IPS-NIHi11 (cell line): ENCODE data around the gene ONECUT2.
A peak's percentile ranks its signal among the peaks of the same experiment; 100 is the strongest.

Experiments
- DNase-seq: peaks from one replicate; pipeline ENCODE4 v3.0.0; 2012; ENCODE audit warnings: mixed read lengths, low spot score

The ONECUT2 gene

DNA sequence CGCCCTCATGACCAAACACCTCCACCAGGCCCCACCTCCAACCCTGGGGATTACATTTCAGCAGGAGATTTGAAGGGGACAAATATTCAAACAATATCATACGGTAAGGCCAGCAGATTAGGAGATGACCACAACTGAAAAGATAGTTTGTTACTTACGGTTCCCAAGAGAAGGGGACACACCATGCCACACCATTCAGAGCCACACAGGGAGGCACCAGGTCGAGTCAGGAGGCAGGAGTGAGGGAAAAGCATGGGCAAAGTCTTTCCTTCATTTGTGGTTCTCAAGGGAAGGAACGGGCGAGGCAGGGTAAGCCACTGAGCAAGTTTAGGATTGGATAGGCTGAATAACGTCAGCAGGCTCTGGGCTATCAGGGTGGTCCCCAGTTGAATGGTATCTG, 94.0 kb downstream of the ONECUT2 start:
- no peak for DNase-seq

DNA sequence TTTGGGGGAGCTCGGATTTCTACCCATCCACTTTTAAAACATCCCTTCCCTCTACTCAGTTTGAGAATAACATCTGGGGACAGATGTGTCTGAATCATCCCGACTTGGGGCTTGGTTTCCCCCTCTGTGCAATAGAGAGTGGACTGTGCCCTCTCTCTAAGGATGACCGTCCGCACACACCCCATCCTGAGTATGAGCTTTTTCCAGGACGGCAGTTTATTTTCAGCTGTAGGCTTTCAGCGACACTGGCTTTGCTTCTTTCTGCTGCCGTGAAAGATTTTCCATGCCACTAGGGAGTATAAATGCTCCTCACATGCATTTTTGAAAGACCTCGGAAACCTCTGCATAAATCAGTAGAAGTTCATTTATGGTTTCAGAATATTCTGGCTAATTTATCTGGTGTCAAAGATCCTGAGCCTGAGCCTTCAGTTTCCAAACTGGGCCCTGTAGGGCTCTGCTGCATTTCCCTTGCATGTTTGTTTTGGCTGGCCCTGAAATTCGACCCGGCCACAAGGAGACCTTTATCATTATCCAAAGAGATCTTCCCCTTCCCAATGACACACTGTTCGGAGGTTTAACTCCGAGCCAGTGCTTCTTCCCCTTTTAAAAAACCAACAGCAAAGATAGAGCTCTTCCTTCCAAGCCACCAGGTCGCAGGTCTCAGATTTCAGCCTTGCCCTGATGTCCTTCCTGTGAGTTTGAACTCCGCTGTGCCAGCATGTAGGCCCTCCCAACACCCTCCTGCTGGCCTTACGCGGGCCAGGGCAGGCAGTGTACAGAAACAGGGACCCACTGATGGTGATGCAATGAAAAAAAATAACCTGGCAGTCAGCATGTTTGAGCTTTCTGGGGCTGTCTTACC, 98.1 kb downstream of the ONECUT2 start:
- DNase-seq, result peak; percentile 23

DNA sequence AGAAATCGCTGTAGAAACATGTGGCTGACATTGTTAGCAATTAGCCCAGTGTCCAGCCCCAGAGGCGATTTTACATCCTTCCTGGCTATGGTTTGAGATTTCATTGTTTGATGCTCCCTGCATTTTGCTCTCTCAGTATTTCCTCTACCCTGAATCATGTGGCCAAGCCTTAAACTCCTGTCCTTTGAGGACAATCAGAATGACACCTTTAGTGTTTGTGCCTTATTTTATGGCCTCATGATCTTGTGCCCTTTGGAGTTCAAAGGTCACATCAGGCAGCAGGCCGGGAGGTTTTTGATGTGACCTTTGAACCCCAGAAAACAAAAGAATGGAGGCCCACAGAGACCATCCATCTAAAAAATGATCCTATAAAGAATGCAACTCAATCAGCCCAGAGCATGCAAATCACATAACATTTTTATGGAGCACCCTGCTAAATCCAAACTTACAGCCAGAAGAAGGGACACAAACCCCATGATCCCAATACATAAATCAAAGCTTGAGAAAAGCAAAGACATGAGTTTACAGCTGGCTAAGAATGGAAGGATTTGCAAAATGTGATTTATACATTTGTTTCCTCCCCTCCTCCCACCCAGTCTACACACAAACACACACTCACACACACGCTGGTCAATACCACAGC, 98.8 kb downstream of the ONECUT2 start:
- no peak for DNase-seq

DNA sequence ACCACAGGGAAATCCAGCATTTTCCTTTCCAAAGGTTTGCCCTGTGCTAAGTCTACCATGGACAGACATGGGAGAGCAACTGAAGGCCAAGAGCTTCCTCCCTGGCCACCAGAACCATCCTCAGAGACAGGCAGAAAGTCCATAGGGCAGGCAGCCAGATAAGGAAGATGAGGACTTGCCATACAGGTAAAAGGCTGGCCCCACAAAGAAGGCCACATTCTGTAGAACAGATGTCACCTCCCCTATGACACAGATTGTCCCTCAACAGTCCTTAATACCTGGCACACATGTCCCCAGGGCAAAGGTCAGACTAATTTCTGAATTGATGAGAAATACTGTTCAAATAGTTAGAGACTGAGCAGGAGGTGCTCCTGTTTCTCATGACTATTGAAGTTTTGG, 99.3 kb downstream of the ONECUT2 start:
- no peak for DNase-seq

DNA sequence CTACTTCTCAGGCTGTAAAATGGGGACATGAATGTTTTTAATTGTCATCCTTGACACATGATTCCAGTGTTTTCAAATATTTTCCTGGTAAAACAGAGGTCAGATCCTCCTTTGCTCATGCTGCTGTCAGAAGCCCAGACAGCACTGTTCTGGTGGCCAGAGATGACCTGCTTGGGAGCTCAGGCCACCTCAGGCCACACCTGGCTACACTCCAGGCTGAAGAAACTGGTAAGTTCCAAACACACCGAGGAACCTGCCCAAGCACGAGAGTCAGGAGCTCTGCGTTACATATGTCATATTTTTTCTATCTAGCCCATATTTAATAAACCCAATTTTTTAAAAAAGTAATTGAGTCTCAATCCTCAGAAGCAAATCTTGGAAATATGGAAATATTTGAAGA, 103.4 kb downstream of the ONECUT2 start:
- DNase-seq, result no peak

DNA sequence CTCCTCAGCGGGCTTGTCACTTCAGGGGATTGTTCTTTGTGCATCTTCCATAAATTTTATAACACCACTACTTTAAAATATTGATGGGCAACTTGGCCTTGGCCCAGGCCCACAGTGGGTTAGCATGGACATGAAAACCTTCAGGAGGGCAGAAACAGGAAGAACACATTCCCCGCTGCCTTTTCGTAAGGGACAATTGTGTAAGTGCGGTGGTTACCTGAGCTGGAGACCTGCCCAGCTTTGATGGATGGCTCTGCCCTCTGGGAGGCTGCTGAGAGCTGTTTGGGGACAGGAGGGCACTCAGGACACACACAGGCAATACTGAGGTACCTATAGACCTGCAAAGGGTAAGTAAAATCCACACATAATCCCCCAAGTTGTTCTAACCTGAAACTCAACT, 104.5 kb downstream of the ONECUT2 start:
- no peak for DNase-seq
